HG03378 (cell line): Measurements from ENCODE around the gene ANKRD31.

Source experiments
- ATAC-seq: cut with Tn5 transposase; IDR thresholded peaks from one replicate; pipeline ENCODE4 v1.9.1; 2021; ENCODE audit warnings: mild to moderate bottlenecking, moderate library complexity; ENCODE audit not compliant: unreplicated experiment

The ANKRD31 gene

DNA sequence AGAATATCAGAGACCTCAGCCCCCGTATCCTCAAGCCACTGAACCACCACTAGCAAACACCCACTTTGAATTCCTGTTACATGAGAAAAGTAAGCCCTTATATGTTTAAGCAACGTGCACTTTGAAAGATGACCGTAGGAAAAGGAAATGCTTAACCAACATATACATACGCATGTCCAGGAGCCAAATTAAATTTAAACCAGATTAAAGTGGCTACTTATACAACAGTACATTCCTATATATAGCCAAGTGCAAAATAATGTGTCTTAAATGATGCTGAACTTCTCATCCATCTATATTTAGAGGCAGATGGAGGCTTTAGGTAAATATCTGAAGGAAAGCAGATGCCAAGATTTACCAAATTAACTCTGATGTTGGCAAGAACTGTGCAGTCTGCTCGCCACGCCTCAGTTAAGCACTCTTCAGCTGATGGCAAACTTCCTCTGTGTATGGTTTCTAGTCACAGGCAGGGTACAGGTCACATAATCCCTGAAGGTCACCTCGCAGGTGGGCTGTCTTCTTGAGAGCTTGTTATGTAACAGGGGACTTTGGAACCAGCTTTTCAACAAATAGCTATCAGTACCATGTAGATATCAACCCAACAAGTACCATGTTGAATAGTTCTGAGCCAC, 192.9 kb downstream of the ANKRD31 start:
- ATAC-seq: no peak

DNA sequence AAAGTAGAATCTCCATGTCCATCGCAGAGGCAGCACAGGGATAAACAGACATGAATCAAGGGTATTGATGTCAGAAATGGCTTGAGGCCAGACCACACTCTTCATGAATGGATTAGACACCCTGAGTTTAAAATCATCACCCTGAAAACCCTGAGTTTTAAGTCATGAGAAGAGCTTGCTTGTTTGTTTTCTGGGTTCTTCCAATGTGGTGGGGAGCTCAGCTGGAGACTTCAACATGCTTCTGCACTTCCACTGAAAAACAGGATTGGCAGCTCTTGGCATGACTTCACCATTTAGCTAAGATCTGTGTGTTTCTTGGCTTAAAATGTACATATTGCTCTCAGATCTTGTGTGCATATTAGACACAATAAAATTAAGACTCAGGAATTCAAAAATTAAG, 194.2 kb downstream of the ANKRD31 start:
- no peak for ATAC-seq

GRCh38 chr5:75040973-75041372, 195.7 kb downstream of the ANKRD31 start:
- ATAC-seq: no peak

- ATAC-seq: no peak
Observed at GRCh38 chr5:75037106-75037505, 199.6 kb downstream of the ANKRD31 start.

DNA sequence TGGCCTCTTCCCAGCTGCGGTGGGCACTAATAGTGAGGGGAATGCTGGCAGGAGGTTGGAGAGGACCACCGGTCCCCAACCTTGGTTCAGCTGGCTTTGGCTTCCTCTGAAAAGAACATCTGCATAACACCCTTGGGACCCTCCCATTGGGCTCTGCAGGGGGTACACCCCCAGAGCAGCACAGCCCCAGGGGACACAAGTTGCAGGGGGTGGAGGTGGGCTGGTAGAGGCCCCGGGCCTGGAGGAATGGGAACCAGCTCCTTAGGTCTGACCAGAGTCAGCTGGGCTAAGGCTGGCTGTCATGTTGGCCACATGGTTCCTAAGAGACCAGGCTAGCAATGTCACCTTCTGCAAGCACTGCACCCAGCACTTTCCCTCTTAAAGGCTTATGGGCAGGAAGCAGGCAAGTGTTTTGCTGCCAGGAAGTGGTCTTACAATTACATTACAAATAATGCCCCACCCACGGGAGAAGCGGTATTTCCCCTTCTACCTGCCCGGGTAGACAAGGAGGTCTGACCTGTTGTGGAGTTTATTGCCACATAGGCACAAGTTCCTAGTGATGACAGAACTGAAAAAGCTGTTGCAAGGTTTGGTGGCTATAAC, 202.4 kb downstream of the ANKRD31 start:
- ATAC-seq: no peak

- ATAC-seq: no peak
Observed at GRCh38 chr5:75031366-75031765, 205.3 kb downstream of the ANKRD31 start.

DNA sequence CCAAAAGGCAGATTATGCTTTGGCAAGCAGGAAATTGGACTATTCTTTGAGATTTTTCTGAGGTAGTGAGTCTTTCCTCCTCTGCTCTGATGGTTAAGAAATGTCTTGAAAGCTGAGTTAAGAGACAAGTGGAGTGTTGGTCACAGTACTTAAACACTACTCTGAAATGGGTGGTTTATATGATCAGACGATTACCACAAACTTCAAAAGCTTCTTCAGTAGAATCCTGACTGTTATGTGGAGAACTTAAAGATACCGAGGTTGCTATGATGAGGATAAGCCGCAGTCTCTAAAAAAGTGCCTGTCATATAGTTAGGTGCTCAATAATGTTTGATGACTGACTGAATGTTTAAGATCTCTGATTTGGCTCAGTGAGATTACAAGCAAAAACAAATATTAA, 208.6 kb downstream of the ANKRD31 start:
- ATAC-seq: no peak

DNA sequence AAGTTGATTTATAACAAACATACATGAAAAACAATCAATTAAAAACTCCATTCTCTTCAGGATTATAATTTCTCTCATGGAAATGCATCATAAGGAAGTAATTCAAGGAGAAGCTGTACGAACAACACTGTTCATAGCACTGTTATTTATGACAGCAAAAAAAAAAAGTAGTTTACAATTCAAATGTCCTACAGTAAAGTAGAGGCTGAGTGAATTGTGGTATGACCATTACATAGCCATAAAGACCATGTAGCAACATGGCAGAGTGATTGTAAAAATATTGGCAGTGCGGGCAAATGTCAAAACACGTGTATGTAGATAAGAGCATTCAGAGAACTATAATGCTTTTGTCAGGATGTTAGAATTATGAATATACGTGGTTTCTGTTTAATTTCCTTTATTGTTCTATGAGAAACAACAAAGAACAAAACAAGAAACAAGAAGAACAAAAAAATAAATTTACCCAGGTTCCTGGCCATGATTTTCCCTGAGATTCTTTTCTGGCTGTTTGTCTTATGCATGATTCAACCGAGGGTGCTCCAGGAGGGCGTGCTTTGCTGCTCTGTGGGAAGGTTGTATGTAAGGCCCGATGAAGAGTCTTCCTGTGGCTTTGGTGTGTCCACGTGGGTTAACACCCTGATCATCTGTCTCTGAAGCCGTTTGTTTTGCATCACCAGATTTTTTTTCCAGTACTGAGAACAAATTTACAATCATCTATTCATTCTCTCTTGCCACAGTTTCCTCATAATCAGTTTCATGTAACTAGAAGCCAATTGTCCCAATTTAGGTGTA, 213.1 kb downstream of the ANKRD31 start:
- no peak for ATAC-seq

DNA sequence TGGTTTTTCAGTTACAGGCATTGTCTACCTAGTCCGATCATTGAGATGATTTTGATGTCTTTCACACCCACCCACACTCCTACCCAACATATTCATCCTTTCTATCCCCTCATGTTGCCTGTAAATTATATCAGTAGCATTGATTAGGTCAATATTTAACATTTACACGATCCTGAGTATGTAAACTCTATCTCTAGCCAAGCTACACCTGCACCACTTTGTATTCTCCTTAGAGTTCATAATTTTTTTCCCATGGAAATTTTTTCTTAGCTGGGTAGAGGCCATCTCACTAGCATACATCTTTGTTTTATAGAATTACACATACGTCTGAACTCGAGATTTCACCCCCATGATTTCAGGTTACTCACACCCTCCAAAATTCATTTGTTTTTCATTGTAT, 214.9 kb downstream of the ANKRD31 start:
- no peak for ATAC-seq

GRCh38 chr5:75021219-75021618, 215.5 kb downstream of the ANKRD31 start:
- ATAC-seq: no peak

GRCh38 chr5:75020016-75020656, 216.5 kb downstream of the ANKRD31 start:
- no peak for ATAC-seq

DNA sequence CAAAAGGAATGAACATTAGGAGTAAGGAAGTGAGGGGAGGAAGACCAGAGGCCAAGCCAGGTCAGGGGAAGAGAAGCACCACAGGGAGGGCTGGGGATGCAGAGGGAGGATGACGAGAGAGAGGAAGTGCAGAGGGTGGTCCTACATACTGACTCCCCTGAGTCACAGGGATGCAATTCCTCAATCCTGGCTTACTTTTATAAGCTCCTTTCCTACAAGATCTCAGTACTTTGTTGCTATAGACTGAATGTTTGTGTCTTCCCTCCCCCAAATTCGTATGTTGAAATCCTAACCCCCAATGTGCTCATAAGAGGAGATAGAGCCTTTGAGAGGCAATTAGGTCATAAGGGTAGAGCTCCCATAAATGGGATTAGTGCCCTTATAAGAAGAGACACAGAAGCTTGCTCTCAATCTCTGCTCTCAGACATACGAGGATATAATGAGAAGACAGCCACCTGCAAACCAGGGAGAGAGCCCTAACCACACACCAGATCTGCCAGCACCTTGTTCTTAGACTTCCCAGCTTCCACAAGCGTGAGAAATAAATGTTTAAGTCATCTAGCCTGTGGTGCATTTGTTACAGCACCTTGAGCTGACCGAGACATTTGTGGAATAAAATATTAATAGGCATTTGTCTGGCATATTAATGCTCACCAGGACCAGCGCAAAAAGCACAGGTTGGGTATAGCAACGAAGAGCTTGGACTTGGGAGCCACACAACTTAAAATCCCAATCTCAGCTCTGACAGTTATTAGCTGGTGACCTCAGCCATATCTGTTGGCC, 217.7 kb downstream of the ANKRD31 start:
- ATAC-seq: no peak
